HepG2 (cell line): Measurements from ENCODE around the gene CFAP43. TPM values are rescaled to one million over a fixed set of nuclear protein-coding genes. Genes with fewer than 3 reads are reported as not detected.

Experiments
- CBX1 ChIP-seq: IDR thresholded peaks from one replicate; pipeline ENCODE4 v1.6.1; 2016; ENCODE audit warnings: antibody characterized with exemption, low read depth
- ELF1 ChIP-seq: sonication (generic); formaldehyde crosslinking; IDR thresholded peaks from 2 replicates; pipeline ENCODE4 v1.4.0; 2020; ENCODE audit warnings: missing genetic modification reagents
- ETV5 ChIP-seq: IDR thresholded peaks from 2 replicates; pipeline ENCODE4 v1.6.1; 2018; ENCODE audit warnings: missing biosample characterization, missing genetic modification reagents, inconsistent platforms, borderline replicate concordance
- FOXA1 ChIP-seq, 2 experiments: fragments of 450-650 bp in 1 of 2; sonication (generic) in 1 of 2; formaldehyde crosslinking in 1 of 2; IDR thresholded peaks; 2 replicates each; pipeline versions ENCODE4 v1.4.0 to v1.6.1; 2016 to 2020; ENCODE audit warnings: missing genetic modification reagents in 1 of 2
- GATAD2A ChIP-seq: IDR thresholded peaks from 2 replicates; pipeline ENCODE4 v1.6.1; 2016
- GZF1 ChIP-seq: sonication (generic); formaldehyde crosslinking; IDR thresholded peaks from 2 replicates; pipeline ENCODE4 v1.5.1; 2020; ENCODE audit warnings: mild to moderate bottlenecking, missing genetic modification reagents
- HNF4A ChIP-seq: sonication (generic); formaldehyde crosslinking; IDR thresholded peaks from 2 replicates; pipeline ENCODE4 v1.4.0; 2020; ENCODE audit warnings: missing genetic modification reagents
- MAFK ChIP-seq, 2 experiments: IDR thresholded peaks in 1 of 2; conservative IDR thresholded peaks in 1 of 2; 2 replicates each; pipeline ENCODE4 v1.6.1; 2011; ENCODE audit warnings: improper control_type of control experiment in 2 of 2, low read length in 2 of 2
- NFIC ChIP-seq: IDR thresholded peaks from 2 replicates; pipeline ENCODE4 v1.6.1; 2012; ENCODE audit warnings: mild to moderate bottlenecking, low read length, inconsistent platforms
- PAXIP1 ChIP-seq: sonication (generic); formaldehyde crosslinking; conservative IDR thresholded peaks from 2 replicates; pipeline ENCODE4 v1.4.0; 2020; ENCODE audit warnings: mild to moderate bottlenecking, missing genetic modification reagents, moderate library complexity
- SOX5 ChIP-seq: IDR thresholded peaks from 2 replicates; pipeline ENCODE4 v1.6.1; 2016; ENCODE audit warnings: borderline replicate concordance
- TBX2 ChIP-seq: sonication (generic); formaldehyde crosslinking; IDR thresholded peaks from 2 replicates; pipeline ENCODE4 v1.5.0; 2020; ENCODE audit warnings: missing genetic modification reagents, mild to moderate bottlenecking, borderline replicate concordance
- TCF7L2 ChIP-seq: IDR thresholded peaks from 2 replicates; pipeline ENCODE4 v1.6.1; 2011; ENCODE audit warnings: mild to moderate bottlenecking, low read depth, low read length, moderate library complexity
- TEAD3 ChIP-seq: optimal IDR thresholded peaks from 2 replicates; pipeline ENCODE3; 2016; ENCODE audit warnings: borderline replicate concordance
- ZEB1 ChIP-seq: IDR thresholded peaks from 2 replicates; pipeline ENCODE4 v1.6.1; 2012; ENCODE audit warnings: mild to moderate bottlenecking, low read depth, inconsistent platforms; ENCODE audit not compliant: insufficient replicate concordance
- ZFP1 ChIP-seq: IDR thresholded peaks from 2 replicates; pipeline ENCODE4 v1.6.1; 2016
- ZNF121 ChIP-seq: sonication (generic); formaldehyde crosslinking; IDR thresholded peaks from 2 replicates; pipeline ENCODE4 v1.5.0; 2020; ENCODE audit warnings: mild to moderate bottlenecking, missing genetic modification reagents
- ZNF230 ChIP-seq: sonication (generic); formaldehyde crosslinking; IDR thresholded peaks from 2 replicates; pipeline ENCODE4 v1.4.0; 2020; ENCODE audit warnings: mild to moderate bottlenecking, missing genetic modification reagents
- polyA plus RNA-seq, 8 experiments: library from polyadenylated mRNA; depleted of rRNA in 3 of 8; stranded (reverse) in 7 of 8; unstranded in 1 of 8; fragments of >200 nt; fragmentation: Illumina TruSeq in 4 of 8; extraction: Trizol in 4 of 8; gene quantifications; 2 replicates each; pipeline versions ENCODE4 v1.2.1 to v1.2.3, GENCODE V29; 2011 to 2016; ENCODE audit warnings: low read depth in 4 of 8, missing spikeins in 1 of 8, mixed read lengths in 1 of 8; ENCODE audit not compliant: insufficient read depth in 1 of 8
- total RNA-seq, 5 experiments: library from RNA; depleted of rRNA; stranded (reverse); fragments of >200 nt; fragmentation: Illumina TruSeq; extraction: Trizol; gene quantifications; 2 replicates each; pipeline ENCODE4 v1.2.3, GENCODE V29; 2016; ENCODE audit warnings: low read depth in 1 of 5
- TF ChIP-seq, protein P1 (sequence below): IDR thresholded peaks from 2 replicates; pipeline ENCODE4 v1.6.1; 2016; ENCODE audit warnings: low read depth, missing genetic modification reagents, missing compliant biosample characterization
- TF ChIP-seq, protein P2 (sequence below): IDR thresholded peaks from 2 replicates; pipeline ENCODE4 v1.6.1; 2012; ENCODE audit warnings: low read length, improper control_type of control experiment

CFAP43 gene
- total and polyA plus RNA-seq, 2 of the 13 experiments (the other 11 are each of a cell fraction or from before 2014, with no cell fraction given), result 0.24 to 0.38 TPM

DNA sequence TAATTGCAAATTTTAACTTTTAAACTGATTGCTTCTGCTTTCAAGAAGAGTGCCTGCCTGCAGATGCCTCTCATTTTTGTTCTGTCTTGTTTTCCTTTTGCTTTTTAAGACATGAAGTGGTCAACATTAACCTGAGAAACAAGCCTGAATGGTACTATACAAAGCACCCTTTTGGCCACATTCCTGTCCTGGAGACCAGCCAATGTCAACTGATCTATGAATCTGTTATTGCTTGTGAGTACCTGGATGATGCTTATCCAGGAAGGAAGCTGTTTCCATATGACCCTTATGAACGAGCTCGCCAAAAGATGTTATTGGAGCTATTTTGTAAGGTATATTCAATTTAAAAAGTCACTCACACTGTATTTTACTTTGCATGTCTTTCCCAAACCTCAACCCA is 45.6 kb upstream of the CFAP43 start (continued):
- TF ChIP-seq TBX2 (peak; percentile 74), GATAD2A (CRISPR knock-in tag) (peak; percentile 60; the same call in 1 of the 2 replicates), PAXIP1 (CRISPR knock-in tag) (peak; percentile 79), ZNF121 (CRISPR knock-in tag) (no peak), ZFP1 (CRISPR knock-in tag) (no peak), SOX5 (CRISPR knock-in tag) (peak; percentile 57; the same call in 1 of the 2 replicates), HNF4A (peak; percentile 45; the same call in 1 of the 2 replicates), ZEB1 (peak; percentile 45), TCF7L2 (no peak), GZF1 (CRISPR knock-in tag) (no peak), ZNF230 (no peak), FOXA1 (IDR thresholded peaks at IDR 0.05) (no peak), FOXA1 (CRISPR knock-in tag; IDR thresholded peaks at IDR 0.05) (peak; percentile 71), CBX1 (no peak), ETV5 (peak; percentile 53; the same call in 1 of the 2 replicates), ELF1 (CRISPR knock-in tag) (no peak), NFIC (peak; percentile 85), MAFK (conservative IDR thresholded peaks at IDR 0.05 in 1 of 2, IDR thresholded peaks at IDR 0.05 in 1 of 2; ENCODE audit: low read length in 2 of 2) (no peak), TEAD3 (CRISPR knock-in tag) (peak; percentile 95)
- TF ChIP-seq, protein P1, sequence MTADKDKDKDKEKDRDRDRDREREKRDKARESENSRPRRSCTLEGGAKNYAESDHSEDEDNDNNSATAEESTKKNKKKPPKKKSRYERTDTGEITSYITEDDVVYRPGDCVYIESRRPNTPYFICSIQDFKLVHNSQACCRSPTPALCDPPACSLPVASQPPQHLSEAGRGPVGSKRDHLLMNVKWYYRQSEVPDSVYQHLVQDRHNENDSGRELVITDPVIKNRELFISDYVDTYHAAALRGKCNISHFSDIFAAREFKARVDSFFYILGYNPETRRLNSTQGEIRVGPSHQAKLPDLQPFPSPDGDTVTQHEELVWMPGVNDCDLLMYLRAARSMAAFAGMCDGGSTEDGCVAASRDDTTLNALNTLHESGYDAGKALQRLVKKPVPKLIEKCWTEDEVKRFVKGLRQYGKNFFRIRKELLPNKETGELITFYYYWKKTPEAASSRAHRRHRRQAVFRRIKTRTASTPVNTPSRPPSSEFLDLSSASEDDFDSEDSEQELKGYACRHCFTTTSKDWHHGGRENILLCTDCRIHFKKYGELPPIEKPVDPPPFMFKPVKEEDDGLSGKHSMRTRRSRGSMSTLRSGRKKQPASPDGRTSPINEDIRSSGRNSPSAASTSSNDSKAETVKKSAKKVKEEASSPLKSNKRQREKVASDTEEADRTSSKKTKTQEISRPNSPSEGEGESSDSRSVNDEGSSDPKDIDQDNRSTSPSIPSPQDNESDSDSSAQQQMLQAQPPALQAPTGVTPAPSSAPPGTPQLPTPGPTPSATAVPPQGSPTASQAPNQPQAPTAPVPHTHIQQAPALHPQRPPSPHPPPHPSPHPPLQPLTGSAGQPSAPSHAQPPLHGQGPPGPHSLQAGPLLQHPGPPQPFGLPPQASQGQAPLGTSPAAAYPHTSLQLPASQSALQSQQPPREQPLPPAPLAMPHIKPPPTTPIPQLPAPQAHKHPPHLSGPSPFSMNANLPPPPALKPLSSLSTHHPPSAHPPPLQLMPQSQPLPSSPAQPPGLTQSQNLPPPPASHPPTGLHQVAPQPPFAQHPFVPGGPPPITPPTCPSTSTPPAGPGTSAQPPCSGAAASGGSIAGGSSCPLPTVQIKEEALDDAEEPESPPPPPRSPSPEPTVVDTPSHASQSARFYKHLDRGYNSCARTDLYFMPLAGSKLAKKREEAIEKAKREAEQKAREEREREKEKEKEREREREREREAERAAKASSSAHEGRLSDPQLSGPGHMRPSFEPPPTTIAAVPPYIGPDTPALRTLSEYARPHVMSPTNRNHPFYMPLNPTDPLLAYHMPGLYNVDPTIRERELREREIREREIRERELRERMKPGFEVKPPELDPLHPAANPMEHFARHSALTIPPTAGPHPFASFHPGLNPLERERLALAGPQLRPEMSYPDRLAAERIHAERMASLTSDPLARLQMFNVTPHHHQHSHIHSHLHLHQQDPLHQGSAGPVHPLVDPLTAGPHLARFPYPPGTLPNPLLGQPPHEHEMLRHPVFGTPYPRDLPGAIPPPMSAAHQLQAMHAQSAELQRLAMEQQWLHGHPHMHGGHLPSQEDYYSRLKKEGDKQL (CRISPR knock-in tag), result peak; percentile 70; the same call in 1 of the 2 replicates
- TF ChIP-seq, protein P2, sequence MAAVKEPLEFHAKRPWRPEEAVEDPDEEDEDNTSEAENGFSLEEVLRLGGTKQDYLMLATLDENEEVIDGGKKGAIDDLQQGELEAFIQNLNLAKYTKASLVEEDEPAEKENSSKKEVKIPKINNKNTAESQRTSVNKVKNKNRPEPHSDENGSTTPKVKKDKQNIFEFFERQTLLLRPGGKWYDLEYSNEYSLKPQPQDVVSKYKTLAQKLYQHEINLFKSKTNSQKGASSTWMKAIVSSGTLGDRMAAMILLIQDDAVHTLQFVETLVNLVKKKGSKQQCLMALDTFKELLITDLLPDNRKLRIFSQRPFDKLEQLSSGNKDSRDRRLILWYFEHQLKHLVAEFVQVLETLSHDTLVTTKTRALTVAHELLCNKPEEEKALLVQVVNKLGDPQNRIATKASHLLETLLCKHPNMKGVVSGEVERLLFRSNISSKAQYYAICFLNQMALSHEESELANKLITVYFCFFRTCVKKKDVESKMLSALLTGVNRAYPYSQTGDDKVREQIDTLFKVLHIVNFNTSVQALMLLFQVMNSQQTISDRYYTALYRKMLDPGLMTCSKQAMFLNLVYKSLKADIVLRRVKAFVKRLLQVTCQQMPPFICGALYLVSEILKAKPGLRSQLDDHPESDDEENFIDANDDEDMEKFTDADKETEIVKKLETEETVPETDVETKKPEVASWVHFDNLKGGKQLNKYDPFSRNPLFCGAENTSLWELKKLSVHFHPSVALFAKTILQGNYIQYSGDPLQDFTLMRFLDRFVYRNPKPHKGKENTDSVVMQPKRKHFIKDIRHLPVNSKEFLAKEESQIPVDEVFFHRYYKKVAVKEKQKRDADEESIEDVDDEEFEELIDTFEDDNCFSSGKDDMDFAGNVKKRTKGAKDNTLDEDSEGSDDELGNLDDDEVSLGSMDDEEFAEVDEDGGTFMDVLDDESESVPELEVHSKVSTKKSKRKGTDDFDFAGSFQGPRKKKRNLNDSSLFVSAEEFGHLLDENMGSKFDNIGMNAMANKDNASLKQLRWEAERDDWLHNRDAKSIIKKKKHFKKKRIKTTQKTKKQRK, result no peak
